GM19463 (cell line): Measurements from ENCODE around the gene TRIM44.
"Not testable (repeated sequence)": the region's sequence is repeated elsewhere in the genome, so short reads cannot be mapped to it uniquely, and the experiment has no call there.

Experiments
- ATAC-seq: cut with Tn5 transposase; IDR thresholded peaks from one replicate; pipeline ENCODE4 v1.9.1; 2021; ENCODE audit warnings: mild to moderate bottlenecking, moderate library complexity; ENCODE audit not compliant: unreplicated experiment

The TRIM44 gene

GRCh38 chr11:35810045-35810645, 147.6 kb downstream of the TRIM44 start:
- no peak for ATAC-seq

GRCh38 chr11:35811783-35812182, 149.2 kb downstream of the TRIM44 start:
- ATAC-seq: peak; percentile 58

- no peak for ATAC-seq
Measured at GRCh38 chr11:35812828-35813227, 150.3 kb downstream of the TRIM44 start.

GRCh38 chr11:35814081-35814695, 151.6 kb downstream of the TRIM44 start:
- no peak for ATAC-seq

GRCh38 chr11:35814720-35815305, 152.2 kb downstream of the TRIM44 start:
- ATAC-seq: no peak

GRCh38 chr11:35815556-35816315, 153.2 kb downstream of the TRIM44 start:
- no peak for ATAC-seq

- ATAC-seq: no peak
Measured at GRCh38 chr11:35820614-35821013, 158.0 kb downstream of the TRIM44 start.

- ATAC-seq: no peak
Measured at GRCh38 chr11:35822815-35823495, 160.4 kb downstream of the TRIM44 start.

GRCh38 chr11:35823742-35824298, 161.2 kb downstream of the TRIM44 start:
- no peak for ATAC-seq

- ATAC-seq: no peak
Measured at GRCh38 chr11:35825386-35825785, 162.8 kb downstream of the TRIM44 start.

- no peak for ATAC-seq
Measured at GRCh38 chr11:35826006-35826405, 163.4 kb downstream of the TRIM44 start.

GRCh38 chr11:35826949-35827348, 164.4 kb downstream of the TRIM44 start:
- ATAC-seq: no peak

GRCh38 chr11:35836205-35836604, 173.6 kb downstream of the TRIM44 start:
- no peak for ATAC-seq

GRCh38 chr11:35838071-35838470, 175.5 kb downstream of the TRIM44 start:
- no peak for ATAC-seq

GRCh38 chr11:35838697-35839367, 176.3 kb downstream of the TRIM44 start:
- ATAC-seq: not testable (repeated sequence)

- ATAC-seq: no peak
Measured at GRCh38 chr11:35839368-35840161, 177.0 kb downstream of the TRIM44 start.

GRCh38 chr11:35841733-35842132, 179.2 kb downstream of the TRIM44 start:
- no peak for ATAC-seq

- ATAC-seq: no peak
Measured at GRCh38 chr11:35842958-35843357, 180.4 kb downstream of the TRIM44 start.

GRCh38 chr11:35844579-35844978, 182.0 kb downstream of the TRIM44 start:
- ATAC-seq: no peak

- no peak for ATAC-seq
Measured at GRCh38 chr11:35845860-35846259, 183.3 kb downstream of the TRIM44 start.
